Pancreas (tissue), 10 donors: Measurements from ENCODE around the gene FTH1. TPM values are rescaled to one million over a fixed set of nuclear protein-coding genes. Genes with fewer than 3 reads are reported as not detected.

Source experiments
- ATAC-seq, 4 donors: fragments of 200-7000 bp; cut with Tn5 transposase; one replicate each; pipeline versions ENCODE4 v1.8.0 to v1.9.1; 2020; ENCODE audit warnings: mild to moderate bottlenecking in 4 of 4, moderate library complexity in 4 of 4
- DNase-seq, 6 donors: peaks; one replicate each; pipeline ENCODE4 v3.0.0-alpha.2; 2020
- FAIRE-seq: peaks from 2 replicates; lab custom pipeline; 2012; peaks lifted over from hg19 to GRCh38; lab: Jason Lieb, UNC
- H3K27ac ChIP-seq, 4 donors: fragments of 200-600 bp; sonication (generic); 1 replicate in 3 of 4; 2 replicates in 1 of 4; pipeline versions ENCODE4 v1.5.0 to v1.8.0; 2020
- H3K27me3 ChIP-seq, 4 donors: fragments of 200-600 bp; one replicate each; pipeline ENCODE4 v1.8.0; 2021
- H3K36me3 ChIP-seq, 3 donors: fragments of 200-600 bp; sonication (generic) in 1 of 3; one replicate each; pipeline versions ENCODE4 v1.5.0 to v1.8.0; 2020 to 2021
- H3K4me1 ChIP-seq, 3 donors: fragments of 200-600 bp; one replicate each; pipeline ENCODE4 v1.8.0; 2021
- H3K4me3 ChIP-seq, 4 donors: fragments of 200-600 bp; sonication (generic) in 2 of 4; one replicate each; pipeline versions ENCODE4 v1.5.0 to v1.8.0; 2020 to 2021
- H3K9me3 ChIP-seq, 4 donors: fragments of 200-600 bp; one replicate each; pipeline ENCODE4 v1.8.0; 2021
- CTCF ChIP-seq, 4 donors: fragments of 200-600 bp; sonication (generic) in 3 of 4; IDR thresholded peaks; one replicate each; pipeline versions ENCODE4 v1.5.0 to v1.8.0; 2021; ENCODE audit warnings: antibody characterized with exemption in 4 of 4
- WGBS, 2 donors: extraction: QIAGEN DNeasy Blood & Tissue Kit; methylation state at CpG; one replicate each; pipeline ENCODE4 v1.1.7; 2013; 5-methylcytosine and 5-hydroxymethylcytosine counted together
- intact Hi-C, 3 donors: fragments of 100-400 bp; cut with DNase I; formaldehyde crosslinking; loops; one replicate each; pipeline versions ENCODE4 v1.11.1 to v1.14.2; 2022
- polyA plus RNA-seq, 2 donors: library from polyadenylated mRNA; stranded (reverse); fragments of 200-250 nt; gene quantifications; one replicate each; pipeline ENCODE4 v1.2.3, GENCODE V29; 2013
- total RNA-seq, 6 donors: library from RNA; stranded (reverse); fragmentation: NEBNext Ultra II Directional in 4 of 6; extraction: Animal tissue kit (Norgen Biotek cat#: 25700) in 4 of 6; gene quantifications; one replicate each; pipeline versions ENCODE4 v1.2.1 to v1.2.4, GENCODE V29; 2021 to 2023
- donor health status: healthy with polysubstance abuse.
- donor health status: DM: no; HTN: no; CAD: no; lungs with moderate emphysema.
- donor health status: DM: no; HTN: no; CAD: no.
- donor health status: control.
- donor health status: control.
- donor health status: Bipolar disorder and iron deficiency.
- donor health status: DM: yes; HTN: yes; CAD: no.
- donor health status: DM: no; HTN: no; CAD: no.
- donor health status: DM: no; HTN: no; CAD: no.
- donor health status: DM: yes; HTN: yes; CAD: no.

Gene FTH1
- total and polyA plus RNA-seq, 8 donors: 1,114 to 1,772 (median 1,396) TPM

- H3K27ac ChIP-seq: no peak overlapping the region
- intact Hi-C loops: loop anchor here in 1 of 3 donors (10.0 kb wide), 1 partner anchor 140 kb away; no protein-coding TSS in a partner anchor
- H3K27me3 ChIP-seq: no peaks in the 10 kb centered on the region
- H3K9me3 ChIP-seq: no peaks in the 10 kb centered on the region
- no peak overlapping the region for H3K4me3 ChIP-seq
- FAIRE-seq (no peak), DNase-seq (no peak), ATAC-seq (no peak)
- TF ChIP-seq CTCF (IDR thresholded peaks at IDR 0.05): no peak
- H3K36me3 ChIP-seq: no peaks in the 10 kb centered on the region
- H3K4me1 ChIP-seq: peaks cover 11 to 18% (median 17%) of the 10 kb centered on the region in 3 donors
- WGBS, 2 donors: 85 to 90% methylated on average over 13 of the region's 13 CpGs
Observed at GRCh38 chr11:61945191-61945590, 22.2 kb downstream of the FTH1 start.

- no peak overlapping the region for H3K27ac ChIP-seq
- no peaks in the 10 kb centered on the region for H3K9me3 ChIP-seq
- ATAC-seq: no peak
- no peak overlapping the region for H3K4me3 ChIP-seq
- no peaks in the 10 kb centered on the region for H3K27me3 ChIP-seq
- no peak for TF ChIP-seq CTCF (IDR thresholded peaks at IDR 0.05)
- 91 to 93% methylated on average over 10 of the region's 10 CpGs for whole genome bisulfite sequencing, 2 donors
- no peak for DNase-seq
- no peaks in the 10 kb centered on the region for H3K36me3 ChIP-seq
- no peak for FAIRE-seq
- intact Hi-C loops: loop anchor here in 1 of 3 donors (10.0 kb wide), 1 partner anchor 136 kb away; no protein-coding TSS in a partner anchor
- no peaks in the 10 kb centered on the region for H3K4me1 ChIP-seq
Observed at GRCh38 chr11:61940466-61940865, 27.0 kb downstream of the FTH1 start.

- ATAC-seq: no peak
- intact Hi-C loops: no loop called here
Observed at GRCh38 chr11:61935861-61936260, 31.6 kb downstream of the FTH1 start.

GRCh38 chr11:61930933-61931332 lies 36.5 kb downstream of the FTH1 start:
- Histone ChIP-seq H3K36me3 (no peaks in the 10 kb centered on the region), H3K4me3 (no peak overlapping the region), H3K9me3 (no peaks in the 10 kb centered on the region), H3K4me1 (no peaks in the 10 kb centered on the region), H3K27me3 (no peaks in the 10 kb centered on the region), H3K27ac (no peak overlapping the region)
- no peak for TF ChIP-seq CTCF (IDR thresholded peaks at IDR 0.05)
- intact Hi-C loops: no loop called here
- WGBS, 2 donors: 83% methylated on average over 3 of the region's 3 CpGs
- FAIRE-seq (no peak), ATAC-seq (no peak), DNase-seq (no peak)

More at GRCh38 chr11:61935861-61936260, 31.6 kb downstream of the FTH1 start:
- no peaks in the 10 kb centered on the region for H3K36me3 ChIP-seq
- no peaks in the 10 kb centered on the region for H3K27me3 ChIP-seq
- DNase-seq: no peak
- no peak for FAIRE-seq
- no peaks in the 10 kb centered on the region for H3K4me1 ChIP-seq
- H3K27ac ChIP-seq: no peak overlapping the region
- TF ChIP-seq CTCF (IDR thresholded peaks at IDR 0.05): no peak
- H3K4me3 ChIP-seq: no peak overlapping the region
- 77 to 81% methylated on average over 2 of the region's 2 CpGs for WGBS, 2 donors
- H3K9me3 ChIP-seq: no peaks in the 10 kb centered on the region

GRCh38 chr11:61928606-61929005 lies 38.8 kb downstream of the FTH1 start:
- H3K4me1 ChIP-seq: peaks cover 0 to under 1% (median 0%) of the 10 kb centered on the region in 3 donors
- H3K36me3 ChIP-seq: no peaks in the 10 kb centered on the region
- ATAC-seq (no peak), FAIRE-seq (no peak), DNase-seq (no peak)
- intact Hi-C loops: no loop called here
- H3K4me3 ChIP-seq: no peak overlapping the region
- no peak for TF ChIP-seq CTCF (IDR thresholded peaks at IDR 0.05)
- no peaks in the 10 kb centered on the region for H3K27me3 ChIP-seq
- H3K27ac ChIP-seq: no peak overlapping the region
- H3K9me3 ChIP-seq: no peaks in the 10 kb centered on the region
